Measurements from ENCODE around the gene CCDC172.
"Not testable (repeated sequence)": the region's sequence is repeated elsewhere in the genome, so short reads cannot be mapped to it uniquely, and the experiment has no call there.

DNA sequence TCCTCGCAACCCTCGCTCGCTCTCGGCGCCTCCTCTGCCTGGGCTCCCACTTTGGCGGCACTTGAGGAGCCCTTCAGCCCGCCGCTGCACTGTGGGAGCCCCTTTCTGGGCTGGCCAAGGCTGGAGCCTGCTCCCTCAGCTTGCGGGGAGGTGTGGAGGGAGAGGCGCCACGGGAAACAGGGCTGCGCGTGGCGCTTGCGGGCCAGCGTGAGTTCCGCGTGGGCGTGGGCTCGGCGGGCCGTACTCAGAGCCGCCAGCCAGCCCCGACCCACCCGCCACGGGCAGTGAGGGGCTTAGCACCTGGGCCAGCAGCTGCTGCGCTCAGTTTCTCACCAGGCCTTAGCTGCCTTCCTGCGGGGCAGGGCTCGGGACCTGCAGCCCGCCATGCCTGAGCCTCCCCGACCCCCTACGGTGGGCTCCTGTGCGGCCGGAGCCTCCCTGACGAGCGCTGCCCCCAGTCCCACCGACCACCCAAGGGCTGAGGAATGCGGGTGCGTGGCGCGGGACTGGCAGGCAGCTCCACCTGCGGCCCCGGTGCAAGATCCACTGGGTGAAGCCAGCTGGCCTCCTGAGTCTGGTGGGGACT, 69.1 kb downstream of the CCDC172 start:
- not testable (repeated sequence) for TF ChIP-seq ETV6 (CRISPR knock-in tag; conservative IDR thresholded peaks at IDR 0.05); ESRRA (CRISPR knock-in tag; IDR thresholded peaks at IDR 0.05; ENCODE audit: low read depth); TP53 (CRISPR knock-in tag; conservative IDR thresholded peaks at IDR 0.05); RBM39 (IDR thresholded peaks at IDR 0.05; ENCODE audit: low read depth, low read length, poor library complexity, severe bottlenecking); POLR2A (IDR thresholded peaks at IDR 0.05; ENCODE audit: insufficient read depth in 1 of 2, low read depth in 2 of 2, low read length in 2 of 2)
